ENCODE data around the gene ZNF296.
A peak's percentile ranks its signal among the peaks of the same experiment; 100 is the strongest.

The ZNF296 gene

GRCh38 chr19:45076029-45076850 is at the start of gene ZNF296:
ZNF296 (minus strand) TSS chr19:45076478; CDS start chr19:45076373, 105 bp downstream.
- H3K4me3 ChIP-seq (replicated peaks in 1 of 2; ENCODE audit: low read depth in 2 of 2, low read length in 2 of 2), result peak within 1 kb of the TSS; percentile 51 to 52
- TF ChIP-seq CTCF (IDR thresholded peaks at IDR 0.05; ENCODE audit: low read depth, low read length), result no peak
- DNase-seq (ENCODE audit: low read depth in 2 of 2), result peak; percentile 25 to 35

- TF ChIP-seq CTCF (IDR thresholded peaks at IDR 0.05; ENCODE audit: low read depth, low read length), result no peak
- no peak for DNase-seq (ENCODE audit: low read depth in 2 of 2)
These were observed 49.1 kb upstream of the ZNF296 start for GRCh38 chr19:45125360-45125759.

GRCh38 chr19:45124021-45124420 is 47.7 kb upstream of the ZNF296 start:
- DNase-seq (ENCODE audit: low read depth in 2 of 2), result no peak
- no peak overlapping the region for H3K4me3 ChIP-seq (replicated peaks in 1 of 2; ENCODE audit: low read depth in 2 of 2, low read length in 2 of 2)
- TF ChIP-seq CTCF (IDR thresholded peaks at IDR 0.05; ENCODE audit: low read depth, low read length), result no peak

More at GRCh38 chr19:45125360-45125759, 49.1 kb upstream of the ZNF296 start:
- no peak overlapping the region for H3K4me3 ChIP-seq (replicated peaks in 1 of 2; ENCODE audit: low read depth in 2 of 2, low read length in 2 of 2)

GRCh38 chr19:45123440-45123850 is 47.2 kb upstream of the ZNF296 start:
- no peak overlapping the region for H3K4me3 ChIP-seq (replicated peaks in 1 of 2; ENCODE audit: low read depth in 2 of 2, low read length in 2 of 2)
- TF ChIP-seq CTCF (IDR thresholded peaks at IDR 0.05; ENCODE audit: low read depth, low read length), result no peak
- no peak for DNase-seq (ENCODE audit: low read depth in 2 of 2)

GRCh38 chr19:45122832-45123231 is 46.6 kb upstream of the ZNF296 start:
- H3K4me3 ChIP-seq (replicated peaks in 1 of 2; ENCODE audit: low read depth in 2 of 2, low read length in 2 of 2), result no peak overlapping the region
- no peak for TF ChIP-seq CTCF (IDR thresholded peaks at IDR 0.05; ENCODE audit: low read depth, low read length)

GRCh38 chr19:45121827-45122345 is 45.6 kb upstream of the ZNF296 start:
- TF ChIP-seq CTCF (IDR thresholded peaks at IDR 0.05; ENCODE audit: low read depth, low read length), result no peak
- DNase-seq (ENCODE audit: low read depth in 2 of 2), result no peak
- no peak overlapping the region for H3K4me3 ChIP-seq (replicated peaks in 1 of 2; ENCODE audit: low read depth in 2 of 2, low read length in 2 of 2)

More at GRCh38 chr19:45122832-45123231, 46.6 kb upstream of the ZNF296 start:
- DNase-seq (ENCODE audit: low read depth in 2 of 2), result no peak

All from cardiac fibroblast (primary cell).